NT2/D1 (cell line): ENCODE measurements around the gene GOLGB1.

Experiments
- SUZ12 ChIP-seq: IDR thresholded peaks from 2 replicates; pipeline ENCODE4 v1.6.1; 2011; ENCODE audit not compliant: insufficient read length, insufficient read depth; ENCODE audit errors: extremely low read depth
- YY1 ChIP-seq: IDR thresholded peaks from 2 replicates; pipeline ENCODE4 v1.6.1; 2011; ENCODE audit not compliant: insufficient read length, insufficient read depth
- ZNF274 ChIP-seq: IDR thresholded peaks from 2 replicates; pipeline ENCODE4 v1.6.1; 2011; ENCODE audit warnings: mild to moderate bottlenecking, low read depth, low read length

GRCh38 chr3:121677141-121677540, 72.4 kb downstream of the GOLGB1 start:
- TF ChIP-seq ZNF274 (no peak), YY1 (no peak), SUZ12 (no peak)
